ENCODE measurements around the gene CELF6.

Gene CELF6

DNA sequence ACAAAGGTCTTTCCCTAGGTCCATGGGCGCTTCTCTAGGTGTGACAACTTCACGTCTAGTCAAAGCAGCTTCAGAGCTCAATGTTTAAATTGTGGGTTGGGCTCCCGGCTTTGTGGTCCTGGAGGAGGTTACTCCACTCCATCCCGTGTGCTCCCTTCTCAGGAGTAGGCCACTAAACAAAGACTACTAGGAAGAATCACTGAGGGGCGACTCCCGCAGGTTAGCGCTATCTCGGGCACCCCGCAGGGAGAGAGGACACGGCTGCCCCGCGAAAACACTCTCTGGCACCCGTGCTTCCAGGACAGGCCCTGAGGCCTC is 48.1 kb downstream of the CELF6 start:
- peak; percentile 32 for DNase-seq (ENCODE audit: low read depth)

DNA sequence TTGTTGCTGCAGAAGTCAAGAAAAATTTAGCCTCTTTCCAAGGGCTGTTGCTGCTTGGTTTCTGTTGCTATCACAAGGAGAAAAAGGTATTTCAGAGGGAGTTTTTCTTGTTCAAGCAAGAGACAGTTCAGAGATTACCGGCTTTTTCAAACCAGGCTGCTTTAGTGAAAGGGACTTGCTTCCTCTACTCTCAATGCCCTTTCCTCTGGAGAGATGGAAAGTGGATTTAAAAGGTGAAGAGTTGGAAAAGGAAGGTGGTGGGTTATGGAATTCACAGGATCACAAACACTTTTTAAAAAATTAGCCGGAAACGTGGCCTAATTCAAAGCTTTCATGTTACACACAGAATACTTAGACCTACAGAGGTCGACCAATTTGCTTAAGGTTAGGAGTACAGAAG is 48.7 kb downstream of the CELF6 start:
- DNase-seq (ENCODE audit: low read depth), result no peak

DNA sequence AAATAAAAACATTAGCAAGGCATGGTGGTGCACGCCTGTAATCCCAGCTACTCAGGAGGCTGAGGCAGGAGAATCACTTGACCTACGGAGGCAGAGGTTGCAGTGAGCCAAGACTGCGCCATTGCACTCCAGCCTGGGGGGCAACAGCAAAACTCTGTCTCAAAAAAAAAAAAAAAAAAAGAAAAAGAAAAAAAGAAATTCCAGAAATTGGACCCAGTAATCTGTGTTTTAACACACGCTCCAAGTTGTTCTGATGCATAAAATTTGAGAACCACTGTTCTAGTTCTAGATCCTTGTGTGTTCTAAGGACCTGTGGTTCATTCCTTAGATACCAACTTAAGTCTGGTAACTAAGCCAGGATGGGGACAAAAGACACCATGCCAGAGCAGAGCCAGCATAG is 50.2 kb downstream of the CELF6 start:
- DNase-seq (ENCODE audit: low read depth), result no peak

DNA sequence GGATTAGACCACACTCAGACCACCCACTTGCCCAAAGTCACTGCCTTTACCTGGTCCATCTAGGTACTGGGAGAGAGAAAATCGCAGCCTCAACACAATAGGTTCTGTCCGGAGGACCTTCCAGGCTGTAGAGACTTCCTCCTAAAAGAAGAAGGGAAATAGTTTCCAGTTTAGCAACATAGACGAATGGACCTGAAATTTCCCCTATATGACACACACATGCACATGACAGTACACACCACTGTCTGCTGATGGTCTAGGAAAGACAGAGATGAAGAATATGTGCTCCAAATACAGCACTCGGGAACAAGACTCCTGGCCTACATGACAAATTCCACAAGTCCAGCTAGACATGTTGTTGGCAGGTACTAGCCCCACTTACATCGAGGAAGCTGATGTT is 54.9 kb downstream of the CELF6 start:
- DNase-seq (ENCODE audit: low read depth), result no peak

DNA sequence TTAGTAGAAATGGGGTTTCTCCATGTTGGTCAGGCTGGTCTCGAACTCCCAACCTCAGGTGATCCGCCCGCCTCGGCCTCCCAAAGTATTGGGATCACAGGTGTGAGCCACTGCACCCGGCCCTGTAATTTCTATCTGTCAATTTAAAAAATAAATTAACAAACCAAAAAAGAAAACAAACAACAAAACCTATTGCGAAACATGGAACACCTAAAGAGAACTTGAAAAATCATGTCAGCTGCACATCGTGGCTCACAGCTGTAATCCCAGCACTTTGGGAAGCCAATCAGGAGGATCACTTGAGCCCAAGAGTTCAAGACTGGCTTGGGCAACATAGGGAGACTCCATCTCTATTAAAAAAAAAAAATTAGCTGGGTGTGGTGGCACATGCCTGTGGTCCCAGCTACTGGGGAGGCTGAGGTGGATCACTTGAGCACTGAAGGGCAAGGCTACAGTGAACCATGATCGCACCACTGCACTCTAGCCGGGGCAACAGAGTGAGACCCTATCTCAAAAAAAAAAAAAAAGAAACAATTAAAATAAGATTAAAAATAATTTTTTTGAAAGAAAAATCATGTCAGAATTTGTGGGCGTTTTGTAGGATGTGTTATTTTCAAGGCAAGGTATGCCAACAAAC is 67.2 kb downstream of the CELF6 start:
- no peak for DNase-seq (ENCODE audit: low read depth)

DNA sequence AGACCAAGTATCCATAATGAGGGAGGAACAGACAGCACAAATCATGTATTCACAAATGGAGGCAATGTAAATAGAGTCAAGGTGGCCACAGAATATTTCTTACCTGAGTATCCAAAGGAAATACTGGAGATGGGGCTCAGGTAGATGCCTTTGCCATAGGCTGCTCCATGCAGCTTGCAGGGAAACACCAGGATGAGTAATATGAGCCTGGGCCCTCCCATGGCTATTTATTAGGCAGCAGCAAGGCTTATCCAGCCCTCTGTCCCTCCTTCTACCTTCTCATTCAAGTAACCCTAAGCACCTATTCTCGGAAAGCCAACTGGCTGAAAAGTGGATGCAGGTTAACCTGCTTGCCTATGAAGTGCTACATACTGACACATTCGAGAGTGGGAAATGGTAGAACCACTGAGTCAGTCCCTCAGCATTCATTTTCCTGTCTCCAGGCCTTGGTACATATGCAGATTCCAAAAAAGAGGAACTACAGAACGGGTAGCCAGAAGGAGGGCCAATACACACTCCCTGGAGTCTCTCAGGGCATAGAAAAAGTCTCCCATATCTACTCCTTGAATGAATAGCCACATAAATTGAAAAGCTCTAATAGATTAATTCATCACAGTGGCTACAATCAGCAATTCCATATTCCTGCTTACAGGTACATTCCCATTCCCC is 70.7 kb downstream of the CELF6 start:
- no peak for DNase-seq (ENCODE audit: low read depth)

DNA sequence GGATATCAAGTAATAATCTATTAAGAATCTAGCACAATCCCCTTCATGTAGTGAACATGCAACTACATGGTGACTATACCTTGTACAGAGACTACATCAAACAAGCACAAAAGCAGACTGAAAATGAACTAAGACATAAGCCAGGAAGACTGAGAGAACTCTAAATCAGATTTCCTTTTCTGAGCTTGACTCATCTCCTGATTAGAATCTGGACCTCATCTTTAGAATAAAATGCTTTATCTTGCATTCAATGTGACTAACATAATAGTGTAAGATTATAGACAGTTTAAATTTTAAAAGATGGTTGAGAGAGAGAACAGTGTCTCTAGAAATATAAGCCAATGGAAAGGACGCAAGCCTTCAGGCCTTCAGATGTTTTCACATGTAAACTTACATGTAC is 71.4 kb downstream of the CELF6 start:
- no peak for DNase-seq (ENCODE audit: low read depth)

DNA sequence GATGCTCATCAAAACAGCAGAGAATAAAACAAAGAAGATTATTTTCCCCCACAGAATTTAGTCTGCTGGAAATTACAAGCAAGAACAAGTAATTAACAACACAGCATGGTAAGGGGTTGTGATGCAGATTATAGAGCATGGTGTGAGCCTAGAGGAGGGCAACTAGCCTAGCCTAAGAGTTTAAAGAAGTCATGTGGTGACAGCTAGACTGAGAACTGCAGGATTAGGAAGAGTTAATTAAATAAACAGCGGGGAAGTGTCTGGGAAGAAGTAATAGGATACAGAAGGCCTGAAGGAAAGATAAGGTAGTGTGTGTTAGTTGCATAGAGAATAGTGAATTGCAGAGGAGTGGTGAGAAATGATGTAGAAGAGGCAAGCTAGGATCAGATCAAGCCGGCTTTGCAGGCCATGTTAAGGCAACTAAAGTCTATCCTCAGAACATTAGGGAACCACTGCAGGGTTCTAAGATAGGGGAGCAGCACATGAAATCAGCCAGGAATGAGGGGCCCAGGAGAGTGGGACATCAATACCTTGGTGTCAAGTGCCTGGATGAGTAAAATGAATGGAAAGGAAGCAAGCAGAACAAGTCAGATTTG is 77.1 kb downstream of the CELF6 start:
- no peak for DNase-seq (ENCODE audit: low read depth)

DNA sequence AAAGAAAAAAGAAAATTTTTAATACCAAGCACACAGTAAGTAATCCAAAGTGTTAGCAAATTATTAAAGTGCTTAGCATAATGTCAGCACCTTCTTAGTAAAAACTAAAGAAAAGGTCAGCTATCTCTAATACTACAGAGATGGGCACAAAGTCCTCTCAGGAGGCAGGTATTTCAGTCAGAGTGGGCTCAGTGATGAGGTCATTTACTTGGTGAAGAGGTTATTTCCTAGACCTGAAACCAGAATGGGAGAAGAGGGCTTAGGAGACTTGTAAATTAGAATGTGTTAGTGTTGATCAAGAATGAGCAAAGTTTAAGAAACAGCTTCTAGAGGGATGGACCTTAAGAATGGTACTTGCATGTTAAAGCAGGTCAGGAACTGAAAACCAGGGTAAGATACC is 80.3 kb downstream of the CELF6 start:
- DNase-seq (ENCODE audit: low read depth), result no peak

DNA sequence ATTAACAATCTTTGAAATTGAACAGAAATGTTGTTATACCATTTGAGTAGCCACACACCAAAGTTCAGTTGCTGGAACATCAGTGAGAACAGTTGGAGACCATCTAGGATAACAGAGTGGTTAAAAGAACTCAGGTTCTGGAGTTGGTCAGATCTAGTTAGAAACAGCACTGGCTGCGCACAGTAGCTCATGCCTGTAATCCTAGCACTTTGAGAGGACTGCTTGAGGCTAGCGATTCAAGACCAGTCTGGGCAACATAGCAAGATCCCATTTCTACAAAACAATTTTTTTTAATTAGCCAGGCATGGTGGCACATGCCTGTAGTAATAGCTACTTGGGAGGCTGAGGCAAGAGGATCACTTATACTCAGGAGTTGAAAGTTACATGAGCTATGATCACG is 81.4 kb downstream of the CELF6 start:
- DNase-seq (ENCODE audit: low read depth), result no peak

DNA sequence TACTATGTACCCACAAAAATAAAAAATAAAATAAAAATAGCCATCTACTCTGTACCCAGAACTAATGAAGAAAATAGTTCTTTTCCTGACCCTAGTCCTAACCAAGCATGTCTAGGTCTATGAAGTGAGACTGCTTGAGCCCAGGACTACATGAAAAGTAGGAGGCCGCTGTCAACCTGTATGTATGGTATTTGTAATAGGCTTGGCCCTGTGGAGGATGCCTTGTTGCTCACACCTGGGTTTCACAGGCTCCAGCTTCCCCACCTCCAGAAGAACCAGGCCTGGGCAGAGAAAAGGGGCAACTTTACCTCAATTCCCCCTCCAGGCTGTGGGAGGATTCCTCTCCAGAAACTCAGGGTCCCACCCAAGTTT is 82.1 kb downstream of the CELF6 start:
- DNase-seq (ENCODE audit: low read depth), result no peak

DNA sequence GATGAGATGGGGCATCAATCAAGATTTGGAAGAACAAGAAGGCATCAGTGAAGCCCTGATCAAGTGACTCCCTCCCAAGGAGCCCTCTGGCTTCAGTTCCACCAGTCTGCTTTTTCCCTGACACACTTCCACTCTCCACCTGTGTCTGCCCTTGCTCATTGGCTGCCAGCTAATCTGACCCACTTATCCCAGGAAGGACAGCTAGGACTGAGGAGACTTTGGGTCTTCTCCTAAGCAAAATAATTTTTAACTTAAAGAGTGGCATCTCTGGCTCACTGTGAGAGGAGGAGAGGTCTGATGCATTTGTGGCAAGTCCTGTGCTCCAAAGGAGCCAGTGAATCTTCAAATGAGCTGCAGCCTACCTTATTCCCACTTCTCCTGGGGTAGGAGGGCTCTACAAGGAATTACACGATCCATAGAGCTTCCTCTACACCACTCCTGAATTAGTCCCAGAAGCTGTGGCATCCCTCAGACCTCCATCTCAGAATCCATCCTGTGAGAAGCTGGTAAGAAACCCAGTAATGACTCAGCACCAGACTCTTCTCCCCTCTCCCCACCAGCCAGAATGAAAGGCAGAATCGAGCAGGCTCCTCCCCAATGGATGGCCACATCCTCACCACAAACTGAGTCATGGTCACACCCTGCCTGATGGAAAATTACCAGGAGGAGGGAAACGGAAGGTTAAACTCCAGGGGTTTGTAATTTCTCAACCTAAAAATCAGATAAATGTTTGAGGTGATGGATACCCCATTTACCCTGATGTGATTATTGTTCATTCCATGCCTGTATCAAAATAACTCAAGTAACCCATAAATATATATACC is 82.7 kb downstream of the CELF6 start:
- peak; percentile 99 for DNase-seq (ENCODE audit: low read depth)

DNA sequence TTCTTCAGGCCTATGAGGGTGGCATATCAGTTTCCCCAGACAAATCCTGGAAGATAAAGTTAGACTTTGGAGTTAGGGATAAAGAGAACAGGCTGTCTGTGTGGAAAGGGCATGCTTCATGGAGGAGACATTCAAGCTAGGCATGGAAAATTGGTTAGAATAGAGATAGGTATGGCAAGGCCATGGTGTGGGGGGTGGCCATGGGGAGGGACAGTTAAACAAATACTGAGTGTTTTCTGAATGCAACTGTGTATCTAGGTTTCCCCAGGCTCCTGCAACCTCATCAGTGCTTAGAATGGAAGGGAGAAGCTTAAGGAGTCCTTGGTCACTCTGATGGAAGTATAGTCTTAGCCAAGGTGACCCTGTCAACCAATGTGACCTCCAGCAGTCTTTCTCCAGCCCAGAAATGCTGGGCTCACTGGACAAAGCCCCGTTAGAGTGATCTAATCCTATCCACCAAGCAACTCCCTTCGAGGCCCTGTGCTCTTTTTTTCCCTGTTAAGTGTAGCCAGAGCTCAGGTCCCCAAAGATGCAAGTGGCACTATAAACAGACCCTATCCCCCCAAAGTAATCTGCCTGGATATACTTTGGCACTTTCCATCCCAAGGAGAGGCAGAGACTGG is 83.5 kb downstream of the CELF6 start:
- DNase-seq (ENCODE audit: low read depth), result no peak

DNA sequence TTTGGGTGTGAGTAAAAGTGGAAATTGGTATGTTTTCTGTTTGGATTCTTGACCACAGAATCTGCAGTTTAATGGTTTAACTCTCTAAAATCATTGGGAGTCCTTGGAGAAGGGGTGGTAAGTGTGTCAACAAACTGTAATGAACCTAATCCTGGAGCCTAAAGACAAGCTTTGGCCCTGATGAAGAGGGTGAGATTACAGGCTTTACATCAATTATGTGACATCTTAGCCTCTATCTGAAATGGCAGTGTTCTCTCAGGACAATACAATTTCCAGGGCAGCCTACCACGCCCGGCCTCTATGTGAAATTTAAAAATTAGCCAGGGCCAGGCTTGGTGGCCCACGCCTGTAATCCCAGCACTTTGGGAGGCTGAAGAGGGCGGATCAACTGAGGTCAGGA is 84.7 kb downstream of the CELF6 start:
- DNase-seq (ENCODE audit: low read depth), result no peak

Data from EH (cell line).